GM18520 (cell line): ENCODE measurements around the gene ZNF513.

ENCODE experiments used
- ATAC-seq: cut with Tn5 transposase; IDR thresholded peaks from one replicate; pipeline ENCODE4 v1.9.1; 2021; ENCODE audit not compliant: unreplicated experiment

The ZNF513 gene

DNA sequence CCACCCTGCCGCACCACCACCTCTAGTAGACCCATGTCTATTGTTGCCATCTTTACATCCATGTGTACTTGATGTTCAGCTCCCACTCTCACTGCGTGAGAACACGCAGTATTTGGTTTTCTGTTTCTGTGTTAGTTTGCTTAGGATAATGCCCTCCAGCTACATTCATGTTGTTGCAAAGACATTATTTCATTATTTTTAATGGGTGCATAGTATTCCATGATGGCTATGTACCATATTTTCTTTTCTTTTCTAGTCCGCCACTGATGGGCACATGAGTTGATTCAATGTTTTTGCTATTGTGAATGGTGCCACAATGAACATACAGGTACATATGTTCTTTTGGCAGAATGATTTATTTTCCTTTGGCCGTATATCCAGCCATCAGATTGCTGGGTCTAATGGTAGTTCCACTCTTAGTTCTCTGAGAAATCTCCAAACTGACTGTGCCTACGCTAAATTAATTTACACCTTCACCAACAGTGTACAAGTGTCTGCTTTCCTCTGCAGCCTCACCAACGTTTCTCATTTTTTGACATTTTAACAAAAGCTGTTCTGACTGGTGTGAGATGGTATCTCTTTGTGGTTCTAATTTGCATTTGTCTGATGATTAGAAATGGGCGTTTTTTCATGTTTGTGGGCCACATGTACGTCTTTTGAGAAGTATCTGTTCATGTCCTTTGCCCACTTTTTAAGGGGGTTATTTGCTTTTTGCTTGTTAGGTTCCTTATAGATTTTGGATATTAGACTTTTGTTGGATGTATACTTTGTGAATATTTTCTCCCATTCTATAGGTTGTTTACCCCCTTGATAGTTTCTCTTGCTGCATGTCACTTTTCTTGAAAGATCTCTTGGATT is 10.5 kb upstream of the ZNF513 start:
- ATAC-seq, result no peak

DNA sequence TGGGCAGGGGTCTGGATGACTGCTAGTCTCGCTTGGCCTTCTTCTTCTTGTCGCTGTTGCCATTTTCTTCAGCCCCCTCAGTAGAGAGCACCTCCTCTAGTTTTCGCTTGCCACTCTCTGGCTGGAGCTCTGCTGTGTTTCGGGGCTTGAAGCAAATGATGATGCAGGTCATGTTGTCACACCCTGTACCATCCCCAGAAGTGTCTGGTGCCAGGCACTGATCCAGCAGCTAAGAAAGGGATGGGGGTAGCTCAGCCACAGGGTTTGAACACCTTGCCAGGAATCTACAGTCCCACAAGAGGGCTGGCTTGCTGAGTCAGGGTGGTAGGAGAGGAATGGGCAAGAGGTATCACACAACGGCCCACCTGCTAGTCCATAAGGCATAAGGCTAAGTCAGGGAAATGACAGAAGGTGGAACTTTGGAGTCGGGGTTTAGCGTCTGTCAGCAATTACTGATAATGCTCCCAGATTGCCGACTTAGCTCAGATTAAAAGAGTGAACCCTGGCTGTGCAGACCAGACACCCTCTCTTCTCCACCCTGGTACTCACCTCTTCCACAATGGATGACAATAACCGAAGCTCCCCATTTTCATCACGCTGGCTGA is 1.1 kb upstream of the ZNF513 start:
- ATAC-seq, result no peak

- ATAC-seq, result no peak
Measured at GRCh38 chr2:27379836-27380625, 503 bp downstream of the ZNF513 start.

DNA sequence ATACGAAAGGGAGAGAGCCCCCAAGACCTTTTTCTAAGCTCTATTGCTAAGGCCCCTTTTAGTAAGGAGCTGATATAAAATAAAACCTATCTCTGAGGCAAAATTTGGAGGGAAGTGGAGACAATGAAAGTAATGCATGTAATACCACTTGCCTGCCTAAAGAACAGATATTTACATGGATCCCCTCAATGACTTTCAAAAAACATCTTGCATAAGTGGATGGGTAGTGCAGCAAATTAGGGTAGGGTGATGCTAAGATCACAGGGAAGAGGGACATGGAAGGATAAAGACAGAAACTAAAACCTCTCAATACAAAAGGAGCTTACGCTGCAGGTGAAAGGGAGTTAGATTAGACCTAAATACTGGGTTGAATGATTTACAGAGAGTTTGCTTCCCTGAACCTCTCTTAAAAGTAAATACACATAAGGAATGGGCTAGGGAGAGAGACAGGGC is 1.1 kb downstream of the ZNF513 start:
- ATAC-seq, result no peak

GRCh38 chr2:27378809-27379290 is 1.7 kb downstream of the ZNF513 start:
- no peak for ATAC-seq

DNA sequence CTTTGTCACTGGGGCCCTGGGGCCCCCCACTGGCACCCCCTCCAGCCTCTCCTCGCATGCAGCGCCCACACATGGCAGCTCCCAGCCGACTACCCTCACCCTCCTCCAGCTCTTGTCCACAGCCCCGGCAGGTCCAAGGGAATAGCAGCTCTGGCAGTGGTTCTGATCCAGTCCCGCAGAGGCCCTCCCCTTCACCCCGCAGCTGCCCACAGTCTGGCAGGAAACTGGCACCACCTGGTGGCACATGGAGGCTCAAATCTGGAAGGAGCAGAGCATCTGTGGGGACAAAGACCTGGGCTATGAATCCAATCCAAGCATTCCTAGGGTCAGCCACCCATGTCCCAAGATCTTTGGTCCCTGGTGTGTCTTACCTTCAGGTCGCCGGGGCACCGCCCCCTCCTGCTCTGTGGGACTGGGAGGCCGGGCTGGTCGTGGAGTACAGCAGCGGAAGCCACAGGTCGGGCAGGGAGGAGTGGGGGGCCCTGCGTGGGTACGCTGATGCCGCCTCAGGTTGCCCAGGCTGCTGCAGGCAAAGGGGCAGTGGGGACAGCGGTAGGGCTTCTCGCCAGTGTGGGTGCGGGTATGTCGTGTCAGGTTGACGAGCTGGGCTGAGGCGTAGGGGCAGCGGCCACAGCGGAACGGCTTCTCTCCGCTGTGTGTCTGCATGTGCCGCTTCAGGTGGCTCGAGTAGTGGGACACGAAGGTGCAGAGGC is 2.3 kb downstream of the ZNF513 start:
- no peak for ATAC-seq

- ATAC-seq, result no peak
Measured at GRCh38 chr2:27377618-27378095, 2.9 kb downstream of the ZNF513 start.

GRCh38 chr2:27376866-27377617 is 3.5 kb downstream of the ZNF513 start:
- ATAC-seq, result no peak

DNA sequence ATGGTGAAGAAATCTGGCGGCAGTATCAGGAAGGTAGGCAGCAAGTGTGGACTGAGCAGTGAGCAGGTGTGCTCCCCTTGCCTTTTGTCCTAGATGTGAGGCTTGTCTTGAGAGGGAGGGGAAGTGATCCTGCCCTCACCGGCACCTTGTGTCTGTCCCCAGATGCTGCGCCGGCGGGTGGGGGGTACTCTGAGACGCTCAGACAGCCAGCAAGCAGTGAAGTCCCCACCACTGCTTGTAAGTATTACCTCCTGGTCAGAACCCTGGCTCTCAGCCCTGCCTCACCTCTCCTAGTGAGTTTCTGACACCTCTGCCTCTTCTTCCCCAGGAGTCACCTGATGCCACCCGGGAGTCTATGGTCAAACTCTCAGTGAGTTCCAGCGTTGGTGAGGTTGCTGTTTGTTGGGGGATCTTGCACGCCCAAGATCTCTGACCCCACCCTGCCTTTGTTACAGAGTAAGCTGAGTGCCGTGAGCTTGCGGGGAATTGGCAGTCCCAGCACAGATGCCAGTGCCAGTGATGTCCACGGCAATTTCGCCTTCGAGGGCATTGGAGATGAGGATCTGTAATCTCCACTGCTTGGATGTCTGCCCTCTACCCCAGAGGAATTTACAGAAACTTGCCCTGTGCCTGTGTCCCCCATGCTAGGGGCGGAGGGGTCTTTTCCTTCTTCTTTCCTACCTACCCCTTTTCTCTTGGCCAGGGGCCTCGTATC is 4.2 kb downstream of the ZNF513 start:
- no peak for ATAC-seq

DNA sequence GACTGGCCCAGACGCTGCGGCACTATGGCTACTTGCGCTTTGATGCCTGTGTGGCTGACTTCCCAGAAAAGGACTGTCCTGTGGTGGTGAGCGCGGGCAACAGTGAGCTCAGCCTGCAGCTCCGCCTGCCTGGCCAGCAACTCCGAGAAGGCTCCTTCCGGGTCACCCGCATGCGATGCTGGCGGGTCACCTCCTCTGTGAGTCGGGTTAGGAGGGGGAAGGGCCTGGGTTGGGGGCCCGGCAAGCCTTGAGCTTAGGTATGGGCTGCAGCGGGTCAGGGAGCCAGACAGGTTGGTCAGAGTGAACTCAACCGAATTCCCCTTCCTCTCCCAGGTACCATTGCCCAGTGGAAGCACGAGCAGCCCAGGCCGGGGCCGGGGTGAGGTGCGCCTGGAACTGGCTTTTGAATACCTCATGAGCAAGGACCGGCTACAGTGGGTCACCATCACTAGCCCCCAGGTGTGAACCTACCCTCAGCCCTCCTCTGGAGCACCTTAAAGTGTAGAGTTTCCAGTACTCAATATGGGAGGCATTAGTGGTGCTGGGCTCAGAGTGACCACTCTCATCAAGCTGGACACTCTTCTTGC is 4.9 kb downstream of the ZNF513 start:
- no peak for ATAC-seq

DNA sequence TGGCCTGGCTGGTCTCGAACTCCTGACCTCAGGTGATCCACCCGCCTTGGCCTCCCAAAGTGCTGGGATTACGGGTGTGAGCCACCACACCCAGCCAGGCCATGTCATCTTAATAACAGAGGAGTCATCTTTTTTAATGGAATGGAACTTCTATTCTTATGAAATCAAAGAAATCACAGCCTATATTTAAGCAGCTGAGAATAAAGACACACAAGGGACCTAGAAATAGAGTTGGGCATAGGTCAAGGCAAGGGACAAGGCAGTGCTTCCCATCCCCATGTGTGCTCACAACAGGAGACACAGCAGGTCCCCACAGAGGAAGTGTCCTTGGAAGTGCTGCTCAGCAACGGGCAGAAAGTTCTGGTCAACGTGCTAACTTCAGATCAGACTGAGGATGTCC is 7.0 kb downstream of the ZNF513 start:
- no peak for ATAC-seq

- no peak for ATAC-seq
Measured at GRCh38 chr2:27372937-27373336, 7.6 kb downstream of the ZNF513 start.

DNA sequence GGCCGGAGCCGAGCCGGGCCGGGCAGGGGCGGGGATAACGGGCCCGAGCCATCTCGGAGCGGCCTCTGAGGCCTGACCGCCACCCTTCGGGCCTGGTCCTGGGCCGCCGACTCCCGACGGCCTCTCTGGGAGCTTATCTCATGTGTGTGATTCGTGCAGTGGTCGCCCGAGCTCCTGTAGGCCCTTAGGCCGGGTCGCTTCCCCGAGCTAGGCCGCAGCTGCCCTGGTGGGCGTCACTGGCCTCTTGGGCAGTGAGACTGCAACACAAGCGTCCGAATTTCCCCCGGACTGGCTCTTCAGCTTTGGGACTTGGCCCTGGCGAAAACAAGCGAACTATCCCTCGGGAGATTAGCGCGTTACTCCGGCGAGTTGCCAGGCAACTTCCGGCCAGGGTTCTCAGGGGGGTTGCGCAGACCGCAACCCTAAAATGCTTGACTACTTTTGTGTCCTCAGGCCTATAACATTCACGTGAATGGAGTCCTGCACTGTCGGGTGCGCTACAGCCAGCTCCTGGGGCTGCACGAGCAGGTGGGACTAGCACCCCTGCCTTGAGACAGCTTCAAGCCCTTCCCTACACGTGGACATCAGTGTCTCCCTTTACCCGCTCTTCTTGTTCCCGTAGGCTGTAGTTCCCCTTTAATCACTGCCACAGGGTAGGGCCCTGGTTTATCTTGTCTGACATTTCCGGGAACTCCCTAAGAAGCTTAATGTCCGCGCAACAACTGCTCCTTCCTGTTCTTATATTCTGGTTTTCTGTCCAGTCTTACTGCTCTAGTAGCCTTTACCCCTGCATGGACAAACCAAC is 9.5 kb downstream of the ZNF513 start:
- no peak for ATAC-seq

GRCh38 chr2:27370026-27370815 is 10.3 kb downstream of the ZNF513 start, which contains the start of the genes EIF2B4 and SNX17:
Gene EIF2B4, minus strand, starts transcription at chr2:27370338. Its CDS starts 24 bp downstream, at chr2:27370314.
Gene SNX17, plus strand, starts transcription at chr2:27370616. Its CDS starts 128 bp downstream, at chr2:27370744.
- ATAC-seq, result peak; percentile 90

GRCh38 chr2:27369471-27370025 is 11.0 kb downstream of the ZNF513 start:
- no peak for ATAC-seq

GRCh38 chr2:27363933-27364332 is 16.6 kb downstream of the ZNF513 start:
- no peak for ATAC-seq
